WTC11 (cell line): ENCODE data around the gene TMEM255A.

Experiments used
- AFF4 ChIP-seq: sonication (generic); formaldehyde crosslinking; IDR thresholded peaks from 2 replicates; pipeline ENCODE4 v1.8.1; 2023; ENCODE audit warnings: mild to moderate bottlenecking, missing genetic modification reagents, borderline replicate concordance
- ATF2 ChIP-seq: sonication (generic); formaldehyde crosslinking; IDR thresholded peaks from 2 replicates; pipeline ENCODE4 v1.8.1; 2022; ENCODE audit warnings: low read depth, missing genetic modification reagents, borderline replicate concordance
- CBFB ChIP-seq: sonication (generic); formaldehyde crosslinking; IDR thresholded peaks from 2 replicates; pipeline ENCODE4 v1.8.1; 2022; ENCODE audit warnings: mild to moderate bottlenecking, low read depth, missing genetic modification reagents
- CTCF ChIP-seq: fragments of 200-600 bp; IDR thresholded peaks from 2 replicates; pipeline ENCODE4 v1.8.0; 2022; ENCODE audit warnings: antibody characterized with exemption
- FOXK1 ChIP-seq: sonication (generic); formaldehyde crosslinking; IDR thresholded peaks from 2 replicates; pipeline ENCODE4 v1.8.0; 2022; ENCODE audit warnings: mild to moderate bottlenecking, moderate library complexity, missing genetic modification reagents
- HMGXB4 ChIP-seq: sonication (generic); formaldehyde crosslinking; IDR thresholded peaks from 2 replicates; pipeline ENCODE4 v1.8.1; 2023; ENCODE audit warnings: mild to moderate bottlenecking, moderate library complexity, missing genetic modification reagents
- MAX ChIP-seq: sonication (generic); formaldehyde crosslinking; IDR thresholded peaks from 2 replicates; pipeline ENCODE4 v1.8.0; 2022; ENCODE audit warnings: mild to moderate bottlenecking, missing genetic modification reagents
- MLX ChIP-seq: sonication (generic); formaldehyde crosslinking; IDR thresholded peaks from 2 replicates; pipeline ENCODE4 v1.8.1; 2023; ENCODE audit warnings: mild to moderate bottlenecking, missing genetic modification reagents, moderate library complexity
- NFYB ChIP-seq: sonication (generic); formaldehyde crosslinking; conservative IDR thresholded peaks from 2 replicates; pipeline ENCODE4 v1.8.0; 2022; ENCODE audit warnings: low read depth, missing genetic modification reagents
- SP1 ChIP-seq: sonication (generic); formaldehyde crosslinking; conservative IDR thresholded peaks from 2 replicates; pipeline ENCODE4 v1.8.1; 2022; ENCODE audit warnings: missing genetic modification reagents
- ZBTB21 ChIP-seq: sonication (generic); formaldehyde crosslinking; IDR thresholded peaks from 2 replicates; pipeline ENCODE4 v1.8.1; 2023; ENCODE audit warnings: mild to moderate bottlenecking, missing genetic modification reagents, borderline replicate concordance
- ZBTB43 ChIP-seq: sonication (generic); formaldehyde crosslinking; IDR thresholded peaks from 2 replicates; pipeline ENCODE4 v1.8.1; 2023; ENCODE audit warnings: mild to moderate bottlenecking, missing genetic modification reagents
- ZNF512 ChIP-seq: sonication (generic); formaldehyde crosslinking; IDR thresholded peaks from 2 replicates; pipeline ENCODE4 v1.8.1; 2022; ENCODE audit warnings: missing genetic modification reagents, borderline replicate concordance

- TF ChIP-seq CTCF = no peak
- no peak for TF ChIP-seq ZBTB43 (CRISPR knock-in tag)
- no peak for TF ChIP-seq MAX (CRISPR knock-in tag)
- no peak for TF ChIP-seq HMGXB4 (CRISPR knock-in tag)
- no peak for TF ChIP-seq MLX (CRISPR knock-in tag)
- TF ChIP-seq ATF2 (CRISPR knock-in tag) = no peak
- TF ChIP-seq NFYB (CRISPR knock-in tag) = no peak
- no peak for TF ChIP-seq CBFB (CRISPR knock-in tag)
- no peak for TF ChIP-seq ZNF512 (CRISPR knock-in tag)
- TF ChIP-seq FOXK1 (CRISPR knock-in tag) = no peak
- no peak for TF ChIP-seq AFF4 (CRISPR knock-in tag)
- TF ChIP-seq SP1 (CRISPR knock-in tag) = no peak
- no peak for TF ChIP-seq ZBTB21 (CRISPR knock-in tag)
Observed at GRCh38 chrX:120332394-120332793, 21.1 kb upstream of the TMEM255A start.
